ENCODE data around the gene ZSWIM6.

Gene ZSWIM6

DNA sequence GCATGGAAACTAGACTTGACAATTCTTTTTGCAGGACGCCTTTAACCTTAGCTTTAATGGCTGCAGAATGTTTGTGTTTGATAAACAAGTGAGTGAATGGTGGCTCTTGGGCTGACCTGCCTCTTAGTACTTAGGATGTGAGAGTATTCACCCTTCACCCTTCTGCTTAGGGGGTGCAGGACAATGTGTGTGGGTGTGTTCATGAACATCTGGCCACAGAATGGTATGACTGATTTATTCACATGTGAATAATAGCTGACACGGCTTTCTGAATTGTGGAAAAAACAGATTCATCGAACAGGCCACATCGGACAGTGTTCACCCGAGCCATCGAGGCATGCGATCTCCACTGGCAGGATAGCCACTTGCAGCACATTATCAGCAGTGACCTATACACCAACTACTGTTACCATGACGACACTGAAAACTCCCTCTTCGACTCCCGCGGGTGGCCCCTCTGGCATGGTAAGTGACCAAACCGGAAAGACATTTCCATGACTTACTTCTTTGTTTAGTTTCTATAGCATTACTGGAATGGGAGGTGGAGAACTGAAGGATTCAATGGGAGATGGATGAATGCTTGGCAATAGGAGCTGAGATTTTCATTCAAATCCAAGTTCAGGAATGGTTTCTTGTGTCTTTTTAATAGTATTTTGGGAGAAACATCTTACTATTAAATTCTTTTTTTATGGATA lies 193.6 kb downstream of the ZSWIM6 start:
- in situ Hi-C loops (cut with MboI; ENCODE audit: low sequenced_read_pairs), result no loop called here

DNA sequence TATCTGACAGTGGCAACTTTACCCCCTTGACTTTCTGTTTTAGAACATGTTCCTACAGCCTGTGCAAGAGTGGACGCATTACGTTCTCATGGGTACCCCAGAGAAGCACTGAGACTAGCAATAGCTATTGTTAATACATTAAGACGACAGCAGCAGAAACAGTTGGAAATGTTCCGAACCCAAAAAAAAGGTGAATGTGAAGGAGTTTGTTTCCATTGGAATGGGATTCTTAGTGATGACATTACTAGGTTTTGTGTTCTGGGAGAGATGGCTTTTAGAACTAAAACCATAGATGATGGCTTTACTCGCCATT lies 194.1 kb downstream of the ZSWIM6 start:
- in situ Hi-C loops (cut with MboI; ENCODE audit: low sequenced_read_pairs), result no loop called here

DNA sequence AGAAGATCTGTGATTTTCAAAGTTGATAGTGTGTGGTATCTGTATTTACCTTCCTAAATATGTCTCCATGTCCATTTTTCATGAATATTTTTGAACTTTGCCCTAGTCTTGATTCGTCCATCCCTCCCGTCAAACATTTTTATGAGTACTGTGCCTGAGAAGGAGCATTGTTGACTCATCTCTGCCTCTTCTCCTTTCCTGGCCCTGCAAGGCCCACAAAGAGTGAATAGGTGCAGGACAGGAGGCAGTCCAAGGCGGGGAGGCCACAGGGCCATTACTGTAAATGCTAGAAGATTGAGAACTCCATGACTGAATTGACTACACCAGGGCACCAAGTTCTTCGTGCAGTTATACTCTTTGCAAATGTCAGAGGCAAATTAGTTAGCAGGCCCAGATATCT lies 200.9 kb downstream of the ZSWIM6 start:
- in situ Hi-C loops (cut with MboI; ENCODE audit: low sequenced_read_pairs), result no loop called here

DNA sequence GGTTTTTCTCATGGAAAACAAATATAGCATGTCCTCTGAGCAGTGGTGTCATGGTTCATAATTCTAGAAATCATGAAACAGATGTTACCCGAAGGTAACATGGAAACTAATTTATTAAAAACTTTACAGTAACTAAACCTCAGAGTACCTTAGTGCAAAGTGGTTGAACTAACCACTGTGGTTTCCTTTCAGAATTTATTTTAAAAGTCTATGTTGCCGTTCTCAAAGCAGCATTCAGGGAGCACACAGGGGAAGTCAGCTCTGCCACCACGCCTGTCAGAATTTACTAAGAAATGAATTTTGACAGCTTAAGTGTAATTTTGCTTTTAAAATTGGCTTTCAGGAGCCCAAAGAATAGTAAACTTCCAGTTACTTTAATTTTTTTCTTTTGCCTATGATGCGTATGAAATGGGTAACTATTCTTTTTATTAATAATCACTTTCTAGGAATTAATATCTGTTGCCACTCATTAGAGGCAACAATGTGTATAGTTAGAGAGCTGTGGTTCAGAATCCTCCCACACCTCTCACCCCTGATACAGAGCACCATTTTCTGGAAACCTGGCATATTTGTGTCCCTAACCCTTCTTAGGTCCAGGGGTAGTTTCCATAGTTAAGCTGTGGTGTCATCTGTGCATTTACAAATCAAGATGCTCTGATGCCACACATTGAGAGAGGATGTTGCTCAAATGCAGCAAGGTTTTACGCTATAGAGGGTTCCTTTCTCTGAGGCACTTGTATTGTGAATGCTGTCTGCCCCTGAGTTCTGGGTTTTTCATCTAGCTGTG lies 202.6 kb downstream of the ZSWIM6 start:
- in situ Hi-C loops (cut with MboI; ENCODE audit: low sequenced_read_pairs), result no loop called here

DNA sequence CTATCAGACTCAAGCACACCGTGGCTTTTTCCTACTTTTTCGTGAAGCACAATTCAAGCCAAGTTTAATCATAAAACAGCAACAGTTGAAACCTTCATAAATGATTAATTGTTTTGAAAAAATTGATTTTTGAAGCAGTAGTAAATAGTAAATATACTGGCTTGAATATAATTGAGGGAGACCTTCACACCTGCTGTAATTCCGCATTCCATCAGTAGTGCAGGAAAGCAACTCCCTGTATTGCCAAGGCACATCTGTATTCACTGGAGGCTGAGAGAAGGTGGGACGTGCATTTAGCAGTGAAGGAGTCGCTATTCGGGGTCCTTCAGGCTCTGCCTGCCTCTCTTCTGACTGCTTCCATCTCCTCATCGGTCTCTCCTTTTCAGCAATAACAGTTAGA lies 203.8 kb downstream of the ZSWIM6 start:
- in situ Hi-C loops (cut with MboI; ENCODE audit: low sequenced_read_pairs), result no loop called here

DNA sequence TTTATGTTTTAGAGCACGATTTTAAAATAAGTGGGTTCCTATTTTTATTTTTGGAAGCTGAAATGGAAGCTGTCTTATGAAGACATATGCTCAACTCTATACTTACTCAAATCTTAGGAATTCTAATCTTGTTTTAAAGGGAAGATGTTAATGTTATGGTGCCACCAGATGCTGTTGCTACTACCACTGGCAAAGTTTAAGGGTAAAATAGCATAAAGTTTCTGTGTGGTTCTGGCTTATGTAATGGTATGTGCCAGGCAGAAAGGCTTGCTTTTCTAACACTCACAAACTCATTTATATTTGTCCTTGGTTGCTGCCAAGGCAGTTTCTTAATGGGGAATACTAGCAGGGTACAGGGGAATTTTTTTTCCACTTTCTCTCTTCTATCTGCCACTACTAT lies 204.9 kb downstream of the ZSWIM6 start:
- in situ Hi-C loops (cut with MboI; ENCODE audit: low sequenced_read_pairs), result no loop called here

DNA sequence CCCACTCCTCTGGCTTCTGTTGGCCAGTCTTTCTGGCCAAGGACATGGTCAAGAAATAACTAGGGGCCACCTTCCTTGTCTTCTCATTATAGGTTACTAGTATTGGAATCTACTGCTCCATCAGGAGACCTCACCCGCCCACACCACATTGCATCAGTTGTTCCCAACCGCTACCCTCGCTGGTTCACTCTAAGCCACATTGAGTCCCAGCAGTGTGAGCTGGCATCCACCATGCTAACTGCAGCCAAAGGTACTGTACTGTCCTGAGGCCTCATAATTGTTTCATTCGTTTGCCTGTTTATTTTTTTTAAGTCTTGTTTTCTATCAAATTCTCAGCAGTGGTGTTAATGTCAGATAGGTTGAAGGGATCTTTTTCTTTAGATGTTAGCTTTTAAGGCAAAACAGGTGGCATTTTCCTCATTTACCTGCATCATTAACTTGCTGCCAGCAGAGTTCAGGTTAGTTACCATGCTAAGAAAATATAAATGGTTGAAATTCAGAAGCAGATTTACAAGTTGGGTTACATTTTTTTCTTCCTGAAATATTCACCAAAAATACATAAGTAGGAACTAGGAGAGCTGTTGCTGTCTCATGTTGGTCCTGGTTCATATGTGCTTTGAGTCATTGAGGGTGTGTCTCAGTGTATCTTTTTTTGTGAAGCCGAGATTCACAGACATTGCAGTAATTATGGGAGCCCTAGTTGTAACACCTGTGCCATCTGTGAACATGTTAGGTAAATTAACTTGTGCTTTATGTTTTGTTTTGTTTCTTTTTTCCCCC lies 206.9 kb downstream of the ZSWIM6 start:
- in situ Hi-C loops (cut with MboI; ENCODE audit: low sequenced_read_pairs), result no loop called here

DNA sequence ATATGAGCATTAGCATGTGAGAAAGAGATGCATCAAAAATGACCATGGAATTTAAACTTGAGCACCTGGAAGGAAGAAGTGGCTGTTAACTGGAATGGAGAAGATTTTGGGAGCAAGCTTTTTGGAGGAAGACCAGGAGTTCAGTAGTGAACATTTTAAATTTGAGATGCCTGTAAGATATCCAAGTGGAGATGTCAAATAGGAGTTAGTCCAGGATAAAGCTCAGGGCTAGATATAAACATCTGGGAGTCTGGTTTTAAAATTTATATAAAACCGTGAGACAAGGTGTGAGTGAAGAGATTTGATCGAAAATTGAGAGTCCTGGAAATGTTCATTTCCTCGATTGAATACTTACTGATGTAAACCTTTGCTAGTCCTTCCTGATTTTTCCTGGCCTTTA lies 217.5 kb downstream of the ZSWIM6 start:
- in situ Hi-C loops (cut with MboI; ENCODE audit: low sequenced_read_pairs), result no loop called here

DNA sequence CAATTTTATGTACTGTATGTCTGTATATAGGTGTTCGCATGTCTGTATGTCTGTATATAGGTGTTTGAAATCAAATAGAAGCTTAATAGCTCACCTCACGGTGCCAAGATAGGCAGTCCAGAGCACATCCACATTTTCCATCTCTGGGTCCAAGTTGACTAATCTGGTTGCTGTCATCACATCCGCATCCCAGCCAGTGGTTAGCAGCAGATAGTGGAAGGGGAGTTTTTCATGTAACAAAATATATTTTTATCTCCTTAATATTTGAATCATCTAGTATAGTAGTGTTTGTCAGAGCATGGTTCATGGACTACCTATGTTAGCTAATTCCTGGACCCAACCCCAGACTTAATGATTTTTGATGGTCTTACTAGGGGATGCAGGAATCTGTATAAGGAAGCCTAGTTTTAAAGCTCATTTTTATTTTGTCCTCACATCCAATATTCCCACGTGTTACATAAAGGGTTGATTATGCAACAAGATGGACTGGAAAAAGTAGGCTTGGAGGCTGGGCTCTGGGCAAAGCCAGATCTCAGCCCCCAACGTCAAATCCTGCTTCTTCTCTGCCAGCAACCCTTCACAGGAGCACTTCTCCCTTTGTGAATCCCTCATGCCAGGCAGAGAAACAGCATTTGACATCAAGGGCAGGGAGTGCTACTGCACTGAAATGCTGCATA lies 219.7 kb downstream of the ZSWIM6 start:
- in situ Hi-C loops (cut with MboI; ENCODE audit: low sequenced_read_pairs), result no loop called here

DNA sequence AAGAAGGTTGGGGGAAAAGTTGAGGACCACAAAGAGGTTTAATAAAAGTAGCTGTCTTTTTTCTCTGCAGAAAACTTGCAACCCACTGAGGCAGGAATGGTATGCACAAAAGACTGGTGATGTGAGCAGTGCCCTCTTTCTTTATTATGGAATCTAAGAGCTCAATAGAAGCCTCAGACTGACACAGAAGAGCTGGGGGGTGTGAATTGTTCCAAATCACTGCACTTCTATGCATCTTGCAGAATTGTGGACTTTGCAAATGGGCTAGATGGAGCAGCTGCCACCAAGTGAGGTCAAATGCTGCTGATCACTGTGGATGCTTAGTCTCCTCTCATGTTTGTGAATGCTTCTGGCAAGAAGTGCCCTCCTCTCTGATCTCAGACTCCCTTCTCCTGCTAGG lies 227.1 kb downstream of the ZSWIM6 start:
- in situ Hi-C loops (cut with MboI; ENCODE audit: low sequenced_read_pairs), result no loop called here

DNA sequence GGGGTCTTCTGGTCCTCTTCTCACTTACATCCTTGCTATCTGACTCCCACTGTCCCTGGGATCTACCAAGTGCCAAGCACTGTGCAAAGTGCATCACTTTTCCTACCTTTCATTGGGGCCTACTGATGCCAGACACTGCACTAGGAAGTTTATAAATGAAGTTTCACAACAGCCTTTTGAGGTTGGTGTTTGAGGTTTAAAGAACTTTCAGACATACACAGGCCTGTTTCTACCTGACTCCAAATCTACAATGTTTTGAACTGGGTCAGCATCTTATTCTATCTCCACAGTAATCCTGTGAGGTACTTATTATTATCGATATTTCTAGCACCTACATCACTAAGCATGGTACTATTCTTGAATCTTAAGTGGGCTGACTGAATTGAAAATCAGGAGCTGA lies 227.7 kb downstream of the ZSWIM6 start:
- in situ Hi-C loops (cut with MboI; ENCODE audit: low sequenced_read_pairs), result no loop called here

DNA sequence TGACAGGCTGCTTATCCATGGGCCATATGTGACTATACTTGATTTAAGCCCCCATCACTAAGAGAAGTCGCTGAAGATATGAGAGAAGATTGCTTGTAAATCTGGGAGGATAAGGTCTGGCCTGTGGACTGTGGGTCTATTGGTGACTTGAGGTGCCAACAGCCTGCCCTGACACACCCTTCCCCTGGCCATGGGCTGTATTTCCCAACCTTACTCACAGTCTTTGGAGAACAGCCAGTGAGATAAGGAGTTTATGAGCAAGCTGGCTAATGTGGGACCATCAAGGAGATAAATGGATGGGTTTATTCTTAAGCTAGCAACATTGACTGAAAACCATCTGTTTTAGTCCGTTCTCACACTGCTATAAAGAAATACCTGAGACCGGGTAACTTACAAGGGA lies 231.3 kb downstream of the ZSWIM6 start:
- in situ Hi-C loops (cut with MboI; ENCODE audit: low sequenced_read_pairs), result no loop called here

DNA sequence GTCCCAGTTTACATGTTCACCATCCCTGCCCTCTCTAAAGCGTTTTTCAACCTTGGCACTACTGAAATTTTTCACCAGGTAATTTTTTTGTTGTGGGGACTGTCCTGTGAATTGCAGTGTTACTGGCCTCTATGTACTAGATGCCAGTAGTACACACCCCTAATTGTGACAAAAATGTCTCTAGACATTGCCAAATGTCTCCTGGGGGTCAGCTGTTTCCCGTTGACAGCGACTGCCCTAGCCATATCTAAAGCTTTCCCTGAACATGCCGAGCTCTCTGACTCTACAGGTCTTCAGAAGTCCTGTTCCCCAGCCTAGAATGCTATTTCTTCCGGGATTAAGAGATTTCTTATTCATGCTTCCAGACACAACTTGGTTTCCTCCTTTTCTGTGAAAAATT lies 235.3 kb downstream of the ZSWIM6 start:
- in situ Hi-C loops (cut with MboI; ENCODE audit: low sequenced_read_pairs), result no loop called here

DNA sequence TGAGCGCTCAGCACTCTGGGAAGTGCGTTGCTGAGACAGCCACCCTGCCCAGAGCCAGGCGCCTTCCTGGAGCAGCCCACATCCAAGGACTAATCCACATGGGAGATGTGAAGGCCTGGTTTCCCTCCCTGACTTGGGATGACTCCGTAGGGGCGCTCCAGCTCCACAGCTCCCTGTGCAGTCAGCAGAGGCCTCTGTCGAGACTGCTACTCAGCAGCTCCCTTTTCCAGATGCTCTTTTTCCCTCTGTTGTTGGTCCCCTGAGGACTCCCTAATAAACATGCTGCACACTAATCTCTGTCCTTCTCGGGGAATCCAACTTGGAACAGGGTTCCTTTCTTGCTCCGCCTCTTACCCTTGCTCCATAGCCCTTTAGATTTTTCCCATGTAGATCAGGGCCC lies 237.3 kb downstream of the ZSWIM6 start:
- in situ Hi-C loops (cut with MboI; ENCODE audit: low sequenced_read_pairs), result no loop called here

DNA sequence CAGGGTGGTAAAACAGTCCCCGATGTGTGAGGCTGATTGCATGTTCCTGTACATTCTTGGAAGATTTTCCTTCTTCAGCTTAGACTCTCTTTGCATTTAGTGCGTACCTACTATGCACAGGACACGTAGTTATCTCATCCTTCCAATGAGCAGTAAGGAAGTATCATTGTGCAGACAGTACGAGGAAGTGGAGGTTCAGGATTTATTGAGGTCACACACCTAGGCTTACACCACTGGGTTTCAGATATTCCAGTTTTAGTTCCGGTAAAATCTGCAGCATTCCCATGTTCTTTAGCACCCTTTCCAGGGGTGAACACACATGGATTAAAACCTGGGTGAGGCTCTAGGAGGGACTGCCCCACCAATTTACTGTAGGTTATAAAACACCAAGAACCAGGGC lies 238.7 kb downstream of the ZSWIM6 start:
- in situ Hi-C loops (cut with MboI; ENCODE audit: low sequenced_read_pairs), result no loop called here

DNA sequence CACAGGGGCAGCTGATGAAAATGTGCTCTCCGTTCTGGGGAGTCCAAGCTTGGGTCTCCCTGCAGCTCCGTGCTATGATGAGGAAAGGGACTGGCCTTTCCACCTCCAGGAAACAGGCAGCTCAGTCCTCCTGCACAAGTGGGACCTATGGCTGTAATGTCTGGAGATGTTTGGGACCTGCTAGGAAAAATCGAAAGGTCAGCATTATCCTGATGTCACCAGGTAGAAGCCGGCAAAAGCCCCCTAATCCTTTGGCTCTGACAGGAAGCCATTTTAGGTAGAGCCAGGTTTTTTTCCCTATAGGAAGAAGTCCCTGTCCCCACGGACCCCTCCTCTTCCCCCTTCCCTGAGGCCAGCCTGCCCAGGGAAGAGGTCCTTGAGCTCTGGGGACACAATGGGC lies 240.9 kb downstream of the ZSWIM6 start:
- in situ Hi-C loops (cut with MboI; ENCODE audit: low sequenced_read_pairs), result no loop called here

DNA sequence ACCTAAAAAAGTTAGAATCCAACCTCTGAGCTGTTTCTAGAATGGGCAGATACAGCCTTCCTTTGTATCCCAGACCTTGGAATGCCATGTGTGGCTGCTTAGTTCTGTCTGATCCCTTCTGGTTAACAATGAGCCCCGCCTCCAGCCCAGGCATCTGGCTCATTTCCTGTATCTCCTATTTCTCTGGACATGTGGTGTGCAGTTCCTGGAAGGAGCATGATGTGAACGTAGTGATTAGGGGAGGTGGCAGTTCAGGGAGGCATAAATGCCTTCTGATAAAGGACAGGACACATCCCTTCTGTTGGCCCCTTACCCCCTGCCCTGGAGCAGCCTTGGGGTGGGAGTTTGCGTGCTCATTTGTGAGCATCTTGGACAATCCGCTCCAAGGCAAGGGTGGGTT lies 243.0 kb downstream of the ZSWIM6 start:
- in situ Hi-C loops (cut with MboI; ENCODE audit: low sequenced_read_pairs), result no loop called here

DNA sequence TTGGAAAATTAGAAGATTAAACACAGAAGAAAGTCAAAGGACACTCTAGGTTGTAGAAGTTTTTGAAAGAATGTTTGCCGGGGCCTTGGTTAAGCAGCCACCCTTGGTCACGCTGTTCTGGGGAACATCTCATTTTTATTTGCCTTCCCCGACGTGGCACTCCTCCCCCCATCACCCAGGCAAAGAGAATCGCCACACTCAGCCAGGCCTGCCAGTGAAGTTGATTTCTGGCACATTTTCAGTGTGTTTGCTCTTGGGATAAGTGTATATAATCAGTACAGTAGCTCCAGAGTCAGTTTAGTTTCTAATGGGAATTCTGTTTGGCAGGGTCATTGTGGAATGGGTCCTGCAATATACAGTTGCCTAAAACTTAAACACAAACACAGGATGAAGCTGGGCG lies 243.5 kb downstream of the ZSWIM6 start:
- in situ Hi-C loops (cut with MboI; ENCODE audit: low sequenced_read_pairs), result no loop called here

DNA sequence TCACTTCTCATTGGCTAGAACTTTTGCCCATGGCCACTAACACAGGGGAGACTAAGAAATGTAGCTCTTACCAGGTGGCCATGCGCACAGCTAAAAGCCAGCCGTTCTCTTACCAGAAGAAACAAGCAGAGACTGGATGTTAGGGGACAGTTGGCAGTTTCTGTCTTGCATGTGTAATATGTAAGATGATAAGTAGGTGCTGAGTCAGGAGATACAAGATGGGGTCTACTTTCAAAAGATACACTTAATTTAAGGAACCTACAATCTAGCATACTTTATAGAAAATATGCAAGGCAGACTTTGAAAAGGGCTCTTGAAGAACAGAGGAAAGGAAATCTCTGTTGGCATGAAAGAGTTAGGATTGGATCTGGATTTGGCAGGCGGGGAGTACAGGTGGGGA lies 244.5 kb downstream of the ZSWIM6 start:
- in situ Hi-C loops (cut with MboI; ENCODE audit: low sequenced_read_pairs), result no loop called here

DNA sequence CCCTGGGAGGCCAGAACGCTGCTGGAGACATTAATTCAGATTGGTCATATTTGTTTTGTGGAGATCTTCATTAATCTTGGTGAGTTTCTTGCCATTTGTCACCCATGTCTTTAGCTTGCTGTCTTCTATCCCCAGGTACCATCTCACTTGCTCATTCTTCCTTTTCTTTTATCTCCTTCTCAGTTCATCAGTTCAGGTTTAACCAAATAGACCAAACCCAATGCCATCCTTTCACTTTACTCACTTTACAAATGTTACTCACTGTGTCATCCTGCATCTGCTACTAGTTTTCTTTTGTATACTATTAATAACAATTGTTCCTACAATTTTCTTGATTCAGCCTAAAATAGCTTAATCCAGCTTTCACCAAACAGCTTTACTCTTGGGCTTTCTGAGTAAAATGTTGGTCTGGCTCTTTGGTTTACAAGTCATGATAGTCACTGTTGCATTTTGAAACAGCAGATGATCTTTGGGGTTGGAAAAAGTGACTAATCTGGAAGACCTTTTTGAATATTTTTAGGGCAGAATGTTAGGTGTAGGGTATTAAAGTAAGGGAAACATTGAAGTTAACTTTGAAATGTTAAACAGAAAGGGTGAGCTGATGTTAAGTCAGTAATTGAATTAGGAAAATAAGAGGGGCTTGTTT lies 246.9 kb downstream of the ZSWIM6 start:
- in situ Hi-C loops (cut with MboI; ENCODE audit: low sequenced_read_pairs), result no loop called here

DNA sequence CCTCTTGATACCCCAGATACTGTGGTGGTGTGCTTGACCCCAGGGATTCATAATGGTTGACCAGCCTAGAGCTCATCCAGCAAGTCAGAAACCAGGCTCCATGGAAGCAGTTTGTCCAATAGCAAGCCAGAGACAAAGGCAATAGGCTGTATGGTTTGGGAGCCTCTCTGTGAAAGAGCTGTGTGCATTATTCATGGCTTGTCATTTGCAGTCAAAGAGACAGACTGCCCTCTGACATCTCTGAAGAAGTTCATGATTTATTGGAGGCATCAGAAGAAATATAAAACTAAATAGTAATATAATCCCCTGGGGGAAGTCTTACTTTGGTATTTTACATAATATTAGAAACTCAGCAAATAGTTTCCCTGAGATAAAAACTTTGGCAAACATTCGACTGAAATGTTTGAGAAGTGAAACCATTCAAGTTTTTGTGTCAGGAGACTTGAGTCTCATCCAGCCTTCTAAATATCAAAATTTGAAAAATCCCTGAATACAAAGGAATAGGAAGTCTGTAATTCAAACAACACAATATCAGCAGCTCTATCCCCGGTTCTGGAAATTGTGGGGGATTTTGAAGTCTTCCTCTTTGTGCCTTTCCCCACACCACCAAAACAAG lies 250.3 kb downstream of the ZSWIM6 start:
- in situ Hi-C loops (cut with MboI; ENCODE audit: low sequenced_read_pairs), result no loop called here

Measured in HL-60/S4 (cell line).